NCI-H1436 (cell line): ENCODE results near the gene DOCK9.

Experiments used
- DNase-seq: peaks from one replicate; lab custom pipeline; 2025; lab: John Stamatoyannopoulos, UW

Gene DOCK9

DNA sequence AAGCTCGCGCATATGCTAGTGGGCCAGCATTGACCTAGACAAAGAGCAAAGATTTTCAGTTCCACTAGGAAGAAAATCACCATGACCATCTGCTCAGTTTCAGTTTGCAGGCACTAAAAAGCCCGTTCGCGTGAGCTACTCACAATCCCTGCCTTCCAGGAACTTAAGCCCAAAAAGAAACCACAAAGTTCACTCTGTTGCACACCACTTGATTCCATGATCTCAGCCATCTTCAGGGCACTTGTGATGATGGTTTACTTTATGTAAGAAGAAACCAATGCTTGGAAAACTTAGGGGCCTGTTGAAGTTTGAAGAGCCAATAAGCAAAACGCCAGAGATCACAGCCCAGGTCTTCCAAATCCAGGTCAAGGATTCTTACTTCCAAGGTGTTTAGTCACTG is 180.4 kb downstream of the DOCK9 start:
- DNase-seq: no peak

DNA sequence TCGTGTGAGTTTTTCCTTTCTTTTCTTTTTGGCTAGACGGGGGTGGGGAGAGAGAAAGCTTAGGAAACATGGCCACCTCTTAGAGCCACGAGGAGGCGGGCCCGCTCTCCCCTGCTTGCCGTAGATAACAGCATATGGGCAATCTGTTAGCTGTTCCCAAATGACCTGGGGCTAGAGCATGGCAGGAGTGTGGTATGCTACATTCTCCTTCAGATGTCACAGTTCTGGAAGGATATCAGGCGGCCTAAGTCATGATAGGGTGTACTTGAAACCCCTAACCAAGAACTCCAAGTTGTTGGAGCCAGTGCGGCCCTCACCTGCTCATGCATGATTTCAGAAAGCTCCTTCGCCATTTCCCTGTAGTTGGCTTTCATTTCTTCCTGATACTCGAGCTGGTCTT is 181.1 kb downstream of the DOCK9 start:
- DNase-seq: no peak

DNA sequence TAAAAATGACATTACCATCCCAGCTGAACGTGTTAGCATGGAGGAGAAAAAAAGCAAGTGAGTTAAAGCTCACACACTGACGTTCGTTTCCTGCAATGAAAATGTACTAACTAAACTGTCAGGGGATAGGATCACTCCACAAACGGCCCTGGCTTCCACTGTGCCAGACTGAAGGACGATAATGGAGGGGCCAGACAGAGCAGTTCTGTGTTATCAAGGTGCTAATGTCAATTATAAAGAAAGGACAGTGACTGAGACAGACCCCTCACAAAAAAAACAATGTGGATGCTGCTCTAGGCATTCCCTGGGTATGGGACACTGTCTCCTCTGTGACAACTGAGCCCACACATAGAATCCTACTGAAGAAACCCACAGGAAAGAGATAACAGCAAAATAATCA is 181.7 kb downstream of the DOCK9 start:
- no peak for DNase-seq

DNA sequence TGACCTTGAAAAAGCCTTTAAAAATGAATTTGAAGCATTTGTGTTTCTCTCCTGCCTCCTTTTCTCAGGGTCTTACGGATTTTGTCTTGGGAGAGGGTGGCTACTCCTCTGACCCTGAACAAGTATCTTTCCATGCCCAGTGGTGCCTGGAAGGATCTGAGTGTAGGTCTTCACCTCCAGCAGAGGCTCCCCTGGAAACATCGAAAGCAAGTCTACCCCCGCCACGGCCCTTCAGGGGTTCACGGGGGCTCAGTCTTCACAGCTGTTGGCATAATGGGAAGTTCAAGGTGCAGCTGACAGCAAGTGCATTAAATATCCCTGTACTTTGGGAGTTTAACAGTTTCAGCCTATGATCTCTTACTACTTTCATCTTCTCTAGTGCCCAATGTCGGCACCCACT is 182.6 kb downstream of the DOCK9 start:
- DNase-seq: no peak

DNA sequence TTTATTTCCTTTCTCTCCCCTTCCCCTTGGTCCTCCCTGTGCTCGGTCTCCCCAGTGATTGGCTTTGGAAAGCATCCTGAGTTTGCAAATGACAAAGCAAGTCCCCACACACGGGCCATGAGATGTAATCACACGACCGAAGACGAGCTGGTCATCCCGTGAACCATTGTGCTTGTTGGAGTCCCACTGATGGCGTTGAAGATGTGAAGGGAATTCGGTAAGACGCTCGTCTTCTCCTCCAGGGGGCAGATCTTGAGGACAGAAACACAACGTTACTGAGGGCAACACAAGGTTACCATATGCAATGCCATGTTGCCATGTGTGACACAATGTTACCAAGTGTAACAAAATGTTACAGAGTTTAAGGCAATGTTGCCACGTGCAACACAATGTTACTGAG is 183.4 kb downstream of the DOCK9 start:
- DNase-seq: no peak

DNA sequence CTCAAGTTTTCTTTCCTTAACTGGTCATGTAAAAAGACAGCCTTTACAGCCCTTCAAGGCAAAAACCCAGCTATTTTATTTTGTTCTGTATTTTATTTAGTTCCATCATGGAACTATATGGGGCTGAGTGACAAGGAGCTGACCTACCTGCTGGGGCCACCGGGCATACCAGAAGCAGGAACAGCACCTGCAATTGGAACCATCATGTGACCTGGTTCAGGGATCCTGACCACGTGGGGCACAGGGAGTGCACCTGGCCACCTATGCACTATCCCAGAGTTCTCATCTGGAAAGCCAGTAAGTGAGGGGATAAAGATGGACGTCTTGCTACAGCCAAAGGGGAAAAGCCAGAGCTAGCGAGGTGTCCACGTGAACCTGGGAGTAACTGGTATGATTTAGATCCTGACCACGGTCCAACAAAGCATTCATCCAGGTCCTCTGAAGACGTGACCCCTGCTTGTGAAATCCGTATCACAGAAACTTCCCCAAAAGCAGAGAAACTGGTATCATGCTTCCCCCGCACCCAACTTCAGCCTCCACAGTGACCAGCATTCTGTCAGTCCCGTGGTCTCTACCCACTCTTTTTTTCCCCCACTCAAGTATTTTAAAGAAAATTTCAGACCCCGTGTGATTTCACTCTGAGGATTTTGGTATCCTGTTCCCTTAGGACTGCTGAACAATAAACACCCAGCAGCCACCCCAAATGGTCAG is 184.9 kb downstream of the DOCK9 start:
- DNase-seq: no peak

DNA sequence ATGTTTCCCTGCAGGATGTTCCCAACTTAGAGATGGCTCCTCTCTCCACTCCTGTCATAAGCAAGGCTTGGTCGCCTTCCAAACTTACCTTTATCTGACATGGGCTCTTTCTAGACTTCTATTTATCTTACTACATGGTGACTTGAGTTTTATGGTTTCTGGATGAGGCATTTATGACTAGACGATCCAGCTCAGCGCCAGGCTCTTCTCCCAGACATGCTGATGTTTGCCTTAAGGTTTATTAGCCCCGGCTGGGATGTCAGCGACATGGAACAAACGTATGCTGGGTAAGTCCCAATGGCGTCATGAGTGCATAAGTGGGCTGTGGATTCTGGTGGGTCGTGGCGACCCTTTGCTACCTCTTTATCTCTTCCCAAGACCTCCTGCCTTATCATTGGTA is 185.5 kb downstream of the DOCK9 start:
- no peak for DNase-seq

DNA sequence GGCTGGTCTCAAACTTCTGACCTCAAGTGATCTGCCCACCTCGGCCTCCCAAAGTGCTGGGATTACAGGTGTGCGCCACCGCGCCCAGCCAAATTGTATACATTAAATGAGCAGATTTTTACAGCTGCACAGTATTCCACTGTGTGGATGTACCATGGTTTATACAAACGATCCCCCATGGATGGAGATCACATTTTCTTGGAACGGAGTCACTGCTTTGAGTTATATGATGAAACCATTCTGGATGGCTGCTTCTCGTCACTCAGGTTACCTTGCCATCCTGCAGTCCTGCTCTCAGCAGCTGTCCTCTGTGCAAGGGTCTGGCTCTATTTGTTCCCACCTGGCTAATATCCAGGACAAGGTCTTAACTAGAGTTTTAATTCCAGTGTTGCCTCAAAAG is 186.3 kb downstream of the DOCK9 start:
- DNase-seq: no peak

DNA sequence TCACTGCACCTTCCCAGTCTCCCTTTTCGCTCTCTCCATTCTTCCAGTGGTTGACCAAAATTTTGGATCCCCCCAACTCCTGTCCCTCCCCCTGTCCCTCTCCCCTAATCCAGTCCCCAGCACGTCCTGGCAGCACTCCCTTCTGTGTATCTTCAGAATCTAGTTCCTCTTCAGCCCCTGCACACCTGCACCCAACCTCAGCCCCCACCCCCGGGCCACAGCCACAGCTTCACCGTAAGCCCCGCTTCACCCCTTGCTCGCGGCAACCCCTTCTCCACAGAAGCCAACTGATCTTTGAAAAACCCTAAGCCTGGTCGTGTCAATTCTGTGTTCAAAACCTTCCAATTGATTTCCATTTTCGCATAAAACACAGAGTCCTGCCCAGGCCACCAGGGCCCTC is 189.9 kb downstream of the DOCK9 start:
- no peak for DNase-seq

DNA sequence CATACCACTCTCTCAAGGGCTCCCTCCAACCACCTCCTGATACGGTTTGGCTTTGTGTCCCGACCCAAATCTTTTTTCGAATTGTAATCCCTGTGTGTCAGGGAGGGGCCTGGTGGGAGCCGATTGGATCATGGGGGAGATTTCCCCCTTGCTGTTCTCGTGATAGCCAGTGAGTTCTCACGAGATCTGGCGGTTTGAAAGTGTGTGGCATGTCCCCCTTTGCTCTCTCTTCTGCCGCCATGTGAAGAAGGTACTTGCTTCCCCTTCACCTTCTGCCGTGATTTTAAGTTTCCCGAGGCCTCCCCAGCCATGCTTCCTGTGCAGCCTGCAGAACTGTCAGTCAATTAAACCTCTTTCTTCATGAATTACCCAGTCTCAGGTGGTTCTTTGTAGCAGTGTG is 190.7 kb downstream of the DOCK9 start:
- no peak for DNase-seq

DNA sequence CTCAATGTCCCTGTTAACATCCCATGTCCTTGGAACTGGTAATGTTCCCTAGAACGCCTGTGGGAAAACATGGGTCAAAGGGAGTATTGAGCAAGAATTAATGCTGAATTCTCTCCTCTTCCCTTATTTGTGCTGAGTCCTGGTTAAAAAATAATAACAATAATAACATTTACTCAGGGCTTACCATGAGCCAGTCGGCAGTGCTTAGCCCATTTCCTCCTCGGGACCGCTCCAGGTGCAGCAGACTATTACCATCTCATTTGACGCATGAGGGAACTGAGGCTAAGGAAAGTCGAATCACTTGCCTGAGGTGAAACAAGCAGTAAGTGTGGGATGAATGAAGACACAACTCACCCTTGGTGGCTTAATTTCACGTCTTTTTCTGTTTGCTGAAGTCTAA is 191.8 kb downstream of the DOCK9 start:
- no peak for DNase-seq

DNA sequence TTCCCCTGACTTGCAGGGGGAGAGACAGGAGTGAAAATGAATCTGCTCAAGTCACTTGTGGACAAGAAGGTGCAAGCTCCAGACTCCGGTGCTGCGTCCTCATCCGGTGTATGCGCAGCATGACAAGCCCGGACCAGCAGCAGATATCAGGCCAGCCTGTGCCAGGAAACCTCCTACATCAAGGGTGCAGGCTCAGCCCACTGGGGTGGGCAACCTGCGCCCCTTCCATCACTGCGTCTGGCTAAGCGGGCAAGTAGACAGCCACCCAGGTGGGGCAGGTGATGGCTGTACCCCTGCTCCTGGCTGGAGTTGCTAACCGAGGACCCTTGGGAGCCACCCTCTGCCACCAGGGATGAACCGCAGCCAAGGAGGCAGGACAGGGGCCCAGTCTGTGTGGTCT is 192.5 kb downstream of the DOCK9 start:
- no peak for DNase-seq

DNA sequence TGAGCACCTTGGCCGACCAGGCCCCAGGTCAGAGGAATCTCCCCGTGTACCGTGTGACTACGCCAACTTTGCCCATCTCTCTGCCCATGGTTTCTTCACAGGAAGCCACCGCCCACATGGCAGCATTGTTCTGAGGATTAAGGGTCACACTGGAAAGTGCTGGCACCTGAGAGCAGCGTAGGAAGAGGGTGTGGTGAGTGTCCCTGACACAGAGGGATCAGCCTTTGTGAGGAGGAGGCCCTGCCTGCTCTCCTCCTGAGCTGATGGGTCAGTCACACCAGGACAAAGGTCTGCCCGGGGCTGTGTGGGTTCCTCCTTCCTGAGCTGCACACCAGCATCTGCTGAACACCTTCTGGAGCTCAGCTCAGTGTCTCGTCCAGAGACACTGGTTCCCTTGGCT is 193.2 kb downstream of the DOCK9 start:
- DNase-seq: no peak

DNA sequence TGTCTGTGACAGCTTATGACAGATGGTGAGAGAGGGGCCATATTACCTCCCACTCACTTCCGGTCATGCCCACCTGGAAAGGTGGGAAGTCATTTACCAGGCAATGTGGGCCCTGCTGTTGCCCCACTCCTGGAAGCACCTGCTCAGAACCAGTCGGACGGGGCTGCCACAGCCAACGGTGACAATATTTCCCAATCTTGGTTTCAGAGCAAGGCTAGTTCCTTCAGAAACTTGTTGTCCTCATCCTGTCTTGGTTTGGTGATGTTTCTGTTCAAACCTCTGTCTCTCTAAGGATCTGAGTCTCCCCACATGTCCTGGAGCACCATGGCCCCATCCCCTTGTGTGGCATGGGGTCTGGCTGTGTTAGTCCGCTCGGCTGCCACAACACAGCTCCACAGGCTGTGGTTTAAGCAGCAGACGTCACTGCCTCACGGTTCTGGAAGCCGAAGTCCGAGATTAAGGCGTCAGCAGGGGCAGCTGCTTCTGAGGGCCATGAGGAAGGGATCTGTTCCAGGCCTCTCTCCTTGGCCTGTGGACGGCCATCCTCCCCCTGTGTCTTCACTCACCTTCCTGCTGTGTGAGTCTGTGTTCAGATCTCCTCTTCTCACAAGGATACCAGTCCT is 193.9 kb downstream of the DOCK9 start:
- no peak for DNase-seq

DNA sequence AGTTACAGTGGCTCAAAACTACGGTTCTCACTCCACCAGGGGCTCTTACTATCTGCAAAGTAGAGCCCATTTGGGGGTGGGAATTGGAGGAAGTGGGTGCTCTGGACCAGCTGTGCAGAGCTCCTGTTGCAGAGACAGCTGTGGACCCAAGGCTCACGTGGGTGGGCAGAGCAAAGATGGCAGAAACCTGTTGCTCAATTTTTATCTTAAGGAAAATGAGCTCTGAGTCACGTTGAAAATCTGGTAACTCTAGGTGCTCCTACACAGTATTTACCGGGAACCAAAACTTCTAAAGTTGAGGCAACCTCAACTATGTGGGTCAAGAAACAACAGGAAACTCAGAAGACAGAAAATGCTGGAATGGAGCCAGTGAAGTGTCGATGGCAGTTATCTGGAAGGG is 195.2 kb downstream of the DOCK9 start:
- DNase-seq: no peak

DNA sequence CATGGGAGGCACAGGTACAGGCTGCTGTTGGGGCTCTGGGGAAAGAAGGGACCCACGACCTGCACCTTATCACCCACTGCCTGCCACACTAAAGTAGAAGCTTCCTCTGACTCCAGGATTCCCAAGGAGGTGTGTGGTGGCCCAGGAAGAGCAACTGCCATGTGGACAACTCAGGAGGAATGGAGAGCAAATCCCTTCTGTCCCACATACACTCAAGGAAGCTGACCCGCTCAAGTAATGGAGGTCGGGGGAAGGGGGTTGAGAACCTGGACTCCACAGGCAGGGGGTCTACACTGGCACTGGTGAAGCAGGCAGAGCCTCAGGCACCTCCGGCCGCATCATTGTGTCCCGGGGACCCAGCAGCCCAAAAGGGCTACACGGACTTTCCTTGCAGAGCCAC is 196.0 kb downstream of the DOCK9 start:
- no peak for DNase-seq

DNA sequence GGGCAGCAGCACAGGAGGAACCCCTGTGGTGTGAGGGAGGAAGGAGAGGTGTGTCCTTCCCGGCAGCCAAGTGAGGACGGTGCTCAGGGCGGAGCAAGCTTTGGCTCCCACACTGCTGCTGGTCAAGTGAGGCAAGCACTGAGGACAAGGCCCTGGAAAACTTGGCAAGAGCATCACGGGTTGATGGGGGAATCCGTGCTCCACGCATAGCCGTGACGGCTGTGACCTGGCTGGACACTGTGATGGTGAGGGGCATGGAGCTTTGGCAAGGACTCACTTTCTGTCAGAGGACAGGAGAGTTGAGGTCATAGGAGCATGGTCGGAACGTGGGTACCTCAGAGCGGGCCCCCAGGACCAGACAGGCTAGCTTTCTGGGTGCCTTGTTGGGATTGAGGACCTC is 196.4 kb downstream of the DOCK9 start:
- no peak for DNase-seq

DNA sequence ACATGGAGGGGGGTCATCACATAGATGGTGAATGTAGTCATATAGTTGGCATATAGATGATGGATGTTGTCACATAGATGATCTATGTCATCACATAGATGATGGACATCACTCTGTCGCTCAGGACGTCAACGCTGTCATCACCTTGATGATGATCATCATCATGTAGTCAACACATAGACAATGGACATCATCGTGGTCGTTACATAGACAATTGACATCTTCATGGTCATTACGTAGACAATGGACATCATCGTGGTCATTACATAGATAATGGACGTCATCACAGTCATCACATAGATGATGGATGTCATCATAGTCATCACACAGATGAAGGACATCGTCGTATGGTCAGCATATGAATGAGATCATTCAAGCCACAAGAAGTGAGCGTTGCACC is 196.8 kb downstream of the DOCK9 start:
- DNase-seq: no peak

DNA sequence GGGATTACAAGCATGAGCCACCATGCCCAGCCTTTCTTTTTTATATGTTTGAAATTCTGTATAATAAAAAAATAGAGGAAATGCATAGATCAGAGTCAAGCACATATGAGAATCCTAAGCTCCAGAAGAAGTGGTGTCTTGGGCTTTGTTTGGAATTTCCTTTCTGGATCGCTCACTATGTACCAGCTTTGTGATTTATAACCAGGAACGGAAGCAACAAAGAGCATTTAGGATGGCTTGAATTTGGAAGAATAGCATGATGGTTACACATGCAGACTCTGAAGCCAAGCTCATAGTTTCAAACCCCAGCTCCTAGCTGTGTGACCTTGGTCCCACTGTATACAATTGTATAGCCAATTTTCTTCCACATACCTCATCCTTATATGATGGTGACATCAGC is 197.4 kb downstream of the DOCK9 start:
- DNase-seq: no peak

DNA sequence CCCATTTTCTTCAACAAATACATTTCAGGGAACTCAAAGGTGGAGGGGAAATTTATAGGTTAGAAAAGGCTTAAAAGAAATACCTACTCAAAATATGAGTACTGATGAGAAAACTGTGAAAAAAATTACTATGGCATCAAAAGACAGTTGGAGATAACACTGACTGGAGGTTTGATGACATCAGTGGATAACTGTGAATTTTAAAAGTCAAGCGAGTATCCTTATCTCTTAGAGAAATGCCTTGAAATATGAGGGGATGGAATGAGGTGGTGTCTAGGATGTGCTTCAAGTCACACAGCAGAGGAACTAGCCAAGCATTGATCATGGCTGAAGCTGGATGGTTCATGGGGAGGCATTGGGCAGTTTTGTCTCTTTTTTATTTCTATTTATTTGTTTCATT is 198.2 kb downstream of the DOCK9 start:
- DNase-seq: no peak

DNA sequence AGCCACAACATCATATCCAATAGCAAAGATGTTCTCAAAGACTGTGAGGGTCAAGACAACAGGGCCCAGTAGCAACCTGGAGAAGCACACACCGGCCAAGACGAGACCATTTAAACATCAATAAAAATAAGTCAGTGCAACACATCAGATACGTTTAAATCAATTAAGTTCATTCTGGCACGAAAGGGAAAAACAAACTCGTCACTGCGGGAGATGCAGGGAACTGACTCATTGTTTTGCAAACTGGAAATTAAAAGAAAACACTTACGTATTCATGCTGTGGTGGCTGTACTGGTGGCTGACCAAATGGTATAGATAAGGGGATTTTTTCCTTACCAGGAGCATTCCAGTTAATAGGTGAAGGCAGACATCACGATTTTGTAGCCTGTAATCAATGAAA is 199.1 kb downstream of the DOCK9 start:
- no peak for DNase-seq

DNA sequence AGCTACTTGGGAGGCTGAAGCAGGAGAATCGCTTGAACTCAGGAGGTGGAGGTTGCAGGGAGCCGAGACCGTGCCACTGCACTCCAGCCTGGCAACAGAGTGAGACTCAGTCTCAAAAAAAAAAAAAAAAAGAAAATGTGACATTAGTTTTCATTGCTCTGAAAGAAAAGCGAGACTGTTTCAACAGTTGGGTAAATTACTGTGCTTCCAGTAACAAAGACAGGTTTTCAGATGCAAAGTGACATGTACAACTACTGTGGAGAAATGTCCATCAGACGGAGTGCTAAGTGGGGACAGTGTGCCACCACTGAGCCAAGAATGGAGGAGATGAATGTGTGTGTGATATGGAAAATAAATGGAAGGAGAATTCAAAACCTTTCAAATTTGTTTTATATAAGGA is 201.2 kb downstream of the DOCK9 start:
- DNase-seq: no peak

DNA sequence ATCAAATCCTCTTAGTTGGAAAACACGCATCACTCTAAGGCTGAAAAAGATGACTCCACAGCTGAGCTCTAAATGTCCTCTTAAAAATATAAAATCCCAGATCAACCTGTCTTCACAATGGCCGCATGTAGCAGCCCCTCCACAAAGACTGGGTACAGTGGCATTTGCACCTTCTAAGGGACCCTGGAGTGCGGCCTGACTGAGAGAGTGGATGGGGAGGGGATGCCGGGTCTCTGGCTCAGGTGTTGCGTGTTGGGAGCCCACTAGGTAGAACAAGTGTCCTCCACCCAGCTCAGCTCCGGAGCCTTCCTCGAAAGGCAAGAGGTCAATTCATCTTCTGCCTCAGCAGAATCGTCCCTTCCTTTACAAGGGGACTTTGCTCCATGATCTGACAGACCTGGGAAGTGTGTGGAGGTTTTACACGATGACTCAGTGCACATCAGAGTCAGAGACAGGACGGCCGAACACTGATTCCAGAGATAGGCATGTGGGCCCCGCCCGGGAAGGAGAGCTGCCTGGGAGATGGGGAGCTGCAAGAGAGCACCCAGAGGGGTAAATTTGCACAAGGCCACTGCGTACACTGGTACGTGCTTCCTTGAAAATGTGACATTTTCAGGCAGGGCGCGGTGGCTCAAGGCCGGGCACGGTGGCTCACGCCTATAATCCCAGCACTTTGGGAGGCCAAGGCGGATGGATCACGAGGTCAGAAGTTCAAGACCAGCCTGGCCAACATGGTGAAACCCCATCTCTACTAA is 201.8 kb downstream of the DOCK9 start:
- DNase-seq: no peak

DNA sequence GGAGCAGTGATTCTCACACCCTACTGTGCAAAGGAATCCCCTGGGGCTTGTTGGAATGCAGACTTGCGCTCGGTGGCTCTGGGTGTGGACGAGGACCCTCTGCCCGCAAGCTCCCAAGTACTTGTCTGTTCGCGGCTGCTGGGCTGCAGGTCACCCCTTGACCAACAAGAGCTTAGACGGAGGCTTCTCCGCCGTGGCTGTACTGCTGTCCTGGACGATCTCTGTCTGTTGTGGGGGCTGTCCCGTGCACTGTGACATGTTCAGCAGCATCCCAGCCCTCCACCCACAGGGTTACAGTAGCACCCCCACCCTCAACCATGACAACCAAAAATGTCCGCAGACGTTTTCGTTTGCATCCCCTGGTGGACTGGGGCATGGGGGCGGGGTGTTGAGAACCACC is 202.5 kb downstream of the DOCK9 start:
- no peak for DNase-seq
